ENCODE results near the gene CACNA2D4.

The CACNA2D4 gene

GRCh38 chr12:1917172-1918070 is 1.0 kb downstream of the CACNA2D4 start:
- peak; percentile 89 for DNase-seq

- DNase-seq = peak; percentile 97
Measured at GRCh38 chr12:1916371-1917171, 1.9 kb downstream of the CACNA2D4 start.

DNA sequence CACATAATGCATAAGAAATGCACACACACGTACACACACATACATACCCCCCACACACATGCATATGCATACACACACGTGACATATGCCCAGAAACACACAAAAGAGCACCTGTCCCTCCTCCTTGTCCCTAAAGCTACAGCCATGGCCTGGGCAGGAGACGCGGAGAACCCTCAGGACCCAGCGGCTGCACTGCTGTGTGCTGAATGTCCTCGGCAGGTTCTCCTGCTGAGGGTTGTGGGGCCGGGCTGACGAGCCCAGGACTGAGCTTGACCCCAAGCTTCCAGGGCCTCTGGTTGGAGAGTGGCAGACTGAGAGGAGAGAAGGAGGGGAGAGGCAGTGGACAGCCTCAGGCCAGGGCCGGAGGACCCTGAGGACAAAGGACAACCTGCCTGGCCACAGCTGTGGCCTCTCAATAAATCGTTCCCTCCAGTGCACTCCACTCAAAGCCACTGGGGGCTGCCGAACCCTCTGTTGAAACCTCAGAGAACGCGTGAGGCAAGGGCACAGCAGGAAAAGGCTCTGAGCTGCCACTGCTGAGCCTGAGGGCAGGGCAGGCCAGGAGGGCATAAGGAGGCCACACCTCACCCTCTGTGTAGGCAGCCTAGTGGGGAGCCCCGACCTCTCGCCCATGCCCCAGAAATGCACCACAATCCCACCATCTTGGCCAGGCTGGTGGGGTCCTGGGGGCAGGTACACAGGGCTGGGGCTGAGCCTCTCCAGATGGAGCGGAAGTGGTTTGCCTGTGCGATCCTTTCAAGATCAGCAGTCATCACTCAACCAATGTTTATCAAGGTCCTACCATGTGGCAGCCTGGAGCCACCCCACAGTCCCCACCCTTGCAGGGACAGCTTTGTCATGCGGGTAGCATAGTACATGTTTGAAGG is 3.1 kb downstream of the CACNA2D4 start:
- peak; percentile 97 for DNase-seq

GRCh38 chr12:1914114-1914911 is 4.1 kb downstream of the CACNA2D4 start:
- DNase-seq = no peak

- no peak for DNase-seq
Measured at GRCh38 chr12:1913377-1914113, 4.9 kb downstream of the CACNA2D4 start.

DNA sequence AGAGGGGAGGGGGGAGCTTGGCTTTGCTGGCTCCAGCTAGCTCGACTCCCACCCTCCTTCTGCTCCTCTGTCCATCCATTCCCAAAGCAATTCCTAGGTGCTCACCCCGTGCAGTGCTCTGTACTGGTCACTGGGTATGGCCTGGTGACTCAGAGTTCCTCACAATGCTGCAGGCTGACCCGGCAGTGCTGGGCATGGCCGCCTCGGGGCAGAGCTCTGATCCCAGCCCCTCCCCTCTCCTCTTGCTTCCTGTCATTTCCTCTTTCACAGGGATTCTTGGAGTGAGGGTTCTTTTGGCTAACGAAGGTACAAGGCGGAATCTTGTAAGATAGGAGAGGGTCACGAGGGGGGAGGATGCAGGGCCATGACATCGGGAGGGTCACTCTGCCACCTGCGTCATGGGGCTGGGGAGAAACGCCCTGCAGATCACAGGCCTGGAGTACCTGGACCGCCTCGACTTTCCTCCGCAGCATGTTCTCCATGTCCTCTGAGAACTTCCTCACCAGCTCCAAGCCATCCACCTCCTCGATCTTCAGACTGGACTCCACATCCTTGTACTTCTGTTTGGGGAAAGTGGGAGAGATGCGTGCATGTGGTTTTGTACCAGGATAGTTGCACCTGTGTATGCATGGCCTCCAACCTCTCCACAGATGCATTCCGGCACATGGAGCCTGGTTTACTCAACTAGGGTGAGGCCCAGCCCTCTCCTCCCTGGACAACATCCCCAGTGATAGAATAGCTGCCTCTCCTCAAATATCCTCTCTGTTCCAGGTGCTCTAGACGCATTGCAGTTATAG is 5.7 kb downstream of the CACNA2D4 start:
- no peak for DNase-seq

- no peak for DNase-seq
Measured at GRCh38 chr12:1911598-1912575, 6.6 kb downstream of the CACNA2D4 start.

DNA sequence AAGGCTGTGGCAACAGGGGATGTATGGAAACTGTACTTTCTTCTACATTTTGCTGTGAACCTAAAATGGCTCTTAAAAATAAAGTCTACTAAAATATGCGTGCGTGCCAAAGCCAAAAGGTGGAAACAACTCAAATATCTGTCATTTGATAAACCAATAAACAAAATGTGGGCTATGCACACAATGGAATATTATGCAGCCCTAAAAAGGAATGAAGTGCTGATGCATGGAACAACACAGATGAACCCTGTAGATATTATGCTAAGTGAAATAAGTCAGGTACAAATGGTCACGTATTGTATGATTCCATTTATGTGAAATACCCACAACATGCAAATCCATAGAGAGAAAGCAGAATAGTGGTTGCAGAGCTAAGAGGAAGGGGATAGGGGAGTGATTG is 8.0 kb downstream of the CACNA2D4 start:
- DNase-seq = no peak

GRCh38 chr12:1908758-1909157 is 9.7 kb downstream of the CACNA2D4 start:
- DNase-seq = no peak

DNA sequence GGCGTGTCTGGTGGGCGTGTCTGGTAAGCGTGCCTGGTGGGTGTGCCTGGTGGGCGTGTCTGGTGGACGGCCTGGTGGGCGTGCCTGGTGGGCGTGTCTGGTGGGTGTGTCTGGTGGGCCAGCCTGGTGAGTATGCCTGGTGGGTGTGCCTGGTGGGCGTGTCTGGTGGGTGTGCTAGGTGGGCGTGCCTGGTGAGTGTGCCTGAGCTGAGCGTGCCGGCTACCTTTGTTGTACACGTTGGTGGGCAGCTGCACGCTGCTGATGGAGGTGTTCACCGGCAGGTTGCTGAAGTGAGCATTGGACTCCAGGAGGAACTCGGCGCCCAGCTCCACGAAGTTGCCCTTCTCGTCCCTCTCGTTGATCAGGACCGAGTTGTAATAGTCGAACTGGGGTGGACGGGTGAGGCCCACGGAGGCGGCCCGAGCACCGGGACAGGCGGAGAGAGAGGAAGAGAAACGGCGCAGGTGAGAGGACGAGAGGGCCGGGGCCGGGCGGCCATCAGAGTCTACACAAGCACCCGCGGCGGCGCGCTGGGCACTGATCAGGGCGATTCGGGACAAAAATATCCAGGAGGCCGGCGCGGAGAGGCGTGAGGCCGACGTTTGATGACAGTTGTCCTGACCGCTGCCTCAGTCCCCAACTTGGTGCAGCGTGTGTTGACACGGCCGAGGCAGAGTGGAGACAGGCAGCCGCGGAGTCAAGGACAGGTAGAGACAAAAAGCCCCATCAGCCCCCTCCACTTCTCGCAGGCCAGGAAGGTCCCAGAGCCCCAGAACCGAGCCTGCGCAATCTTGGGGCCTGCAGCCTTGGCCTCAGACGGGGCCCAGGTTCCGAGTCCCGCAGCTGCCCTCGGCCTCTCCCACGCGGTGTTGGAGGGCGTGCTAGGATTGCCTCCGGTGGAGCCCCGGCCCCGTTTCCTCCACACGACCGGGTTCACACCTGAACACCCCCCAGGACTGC is 10.5 kb downstream of the CACNA2D4 start:
- peak; percentile 83 for DNase-seq

DNA sequence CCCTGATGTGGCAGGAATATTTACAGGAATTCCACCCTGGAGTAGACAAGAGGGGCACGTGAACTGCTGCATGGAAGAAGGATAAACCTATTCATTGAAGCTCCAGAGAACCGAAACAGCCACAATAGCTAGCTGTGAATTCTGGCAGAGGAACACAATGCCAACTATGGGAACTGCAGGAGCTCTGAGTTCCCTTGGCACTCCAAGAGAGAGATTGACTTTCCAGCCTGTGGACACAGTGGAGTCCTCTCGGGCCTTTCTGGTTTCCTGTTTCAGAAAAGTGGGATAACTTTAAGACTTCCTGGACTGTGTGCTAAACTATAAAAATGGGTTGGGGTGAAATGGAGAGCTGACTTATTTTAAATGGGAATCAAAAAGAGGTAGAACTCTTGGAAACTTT is 11.9 kb downstream of the CACNA2D4 start:
- no peak for DNase-seq

DNA sequence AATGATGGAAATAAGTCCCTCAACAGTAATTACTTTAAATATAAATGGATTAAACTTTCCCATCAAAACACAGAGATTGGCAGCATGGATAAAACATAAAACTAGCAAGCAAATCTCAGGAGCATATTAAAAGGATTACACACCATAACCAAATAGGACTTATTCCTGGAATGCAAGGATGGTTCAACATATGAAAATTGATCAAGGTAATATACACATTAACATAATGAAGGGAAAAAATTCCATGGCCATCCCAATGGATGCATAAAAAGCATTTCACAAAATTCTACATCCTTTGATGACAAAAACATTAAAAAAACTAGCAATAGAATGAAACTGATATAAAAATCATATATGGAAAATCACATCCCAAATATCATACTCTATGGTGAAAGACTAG is 13.6 kb downstream of the CACNA2D4 start:
- no peak for DNase-seq

GRCh38 chr12:1896964-1897363 is 21.5 kb downstream of the CACNA2D4 start:
- DNase-seq = no peak

DNA sequence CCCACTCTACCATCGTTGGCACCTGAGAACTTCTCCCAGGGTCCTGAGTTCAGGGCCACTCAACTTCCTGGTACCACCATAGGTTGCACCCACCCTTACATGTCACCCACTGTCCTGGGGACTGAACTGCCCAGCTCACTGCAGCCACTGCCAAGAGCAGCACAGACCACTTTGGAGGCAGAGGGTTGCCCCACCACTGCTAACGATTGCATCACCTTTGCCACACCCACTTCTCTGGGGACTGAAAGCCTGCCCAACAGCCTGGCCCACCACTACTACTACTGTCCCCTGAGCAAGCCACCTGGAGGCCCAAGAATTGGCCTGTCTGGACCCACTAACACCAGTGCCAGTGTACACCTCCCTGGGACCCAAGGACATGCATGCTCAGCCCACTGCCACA is 27.6 kb downstream of the CACNA2D4 start:
- no peak for DNase-seq

DNA sequence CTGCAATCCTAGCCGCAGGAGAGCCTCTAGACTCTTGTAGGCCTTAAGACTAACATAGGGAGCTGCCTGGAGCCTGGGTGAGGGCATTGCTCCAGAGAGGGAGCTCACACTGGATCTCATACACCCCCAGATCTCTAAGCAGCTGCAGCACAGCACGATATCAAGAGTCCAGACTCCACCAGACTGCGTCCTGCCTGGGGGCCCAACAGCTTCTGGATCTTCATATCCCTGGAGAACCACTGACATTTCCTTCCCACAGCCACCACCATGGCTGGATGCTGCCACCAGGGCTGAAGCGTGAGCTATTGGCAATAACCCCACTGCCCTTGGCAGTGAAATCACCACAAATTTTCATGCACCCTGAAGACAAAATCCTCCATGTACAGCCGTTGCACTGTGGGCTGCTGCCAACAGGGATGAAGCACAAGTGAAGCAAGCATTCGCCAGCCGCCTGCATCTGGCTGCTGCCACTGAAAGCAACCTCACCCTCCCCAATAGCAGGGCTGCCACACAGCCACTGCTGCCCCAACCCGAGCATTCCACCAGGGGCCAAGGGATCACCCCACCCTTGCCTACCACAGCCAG is 28.2 kb downstream of the CACNA2D4 start:
- DNase-seq = no peak

GRCh38 chr12:1888923-1889322 is 29.5 kb downstream of the CACNA2D4 start:
- DNase-seq = no peak

GRCh38 chr12:1886396-1887008 is 31.9 kb downstream of the CACNA2D4 start:
- no peak for DNase-seq
